ENCODE measurements around the gene TMEM86B.

TMEM86B gene

DNA sequence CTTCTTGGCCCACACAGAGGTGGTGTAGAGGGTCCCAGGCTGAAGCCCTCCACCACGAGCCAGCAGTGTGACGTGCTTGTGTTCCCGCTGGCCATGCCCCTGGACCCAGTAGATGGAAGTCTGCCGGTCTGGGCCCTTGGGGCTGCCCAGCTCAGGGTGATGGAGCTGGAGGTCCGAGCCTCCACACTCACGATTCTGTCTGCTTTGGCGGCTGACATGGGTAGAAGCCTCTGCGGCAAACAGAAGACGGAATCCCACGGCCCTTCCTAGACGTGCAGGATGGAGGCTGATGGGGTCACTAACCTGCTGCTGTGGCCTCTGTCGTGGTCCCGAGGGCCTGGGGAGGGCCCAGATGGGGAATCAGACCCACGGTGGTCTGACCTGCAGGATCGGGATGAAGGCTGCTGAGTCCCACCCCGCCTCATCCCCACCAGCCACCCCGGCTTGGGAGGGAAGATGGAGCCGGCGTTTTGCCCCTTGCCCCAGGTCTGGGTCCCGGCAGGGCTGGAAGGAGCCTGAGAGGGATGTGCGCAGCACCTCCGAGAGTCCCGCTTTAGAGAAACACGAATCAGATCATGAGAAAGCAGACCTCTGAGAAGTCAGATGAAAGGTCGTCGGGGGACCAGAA is 4.4 kb downstream of the TMEM86B start:
- no peak for TF ChIP-seq Cebpa-rat (IDR thresholded peaks at IDR 0.05)
- H3K9ac ChIP-seq, result no peak overlapping the region
- H3K9me3 ChIP-seq, result no peaks in the 10 kb centered on the region
- H3K4me2 ChIP-seq, result no peak overlapping the region
- H3K36me3 ChIP-seq, result peaks cover 62% of the 10 kb centered on the region
- no peak overlapping the region for H3K4me3 ChIP-seq
- H3K4me1 ChIP-seq, result no peaks in the 10 kb centered on the region
- no peaks in the 10 kb centered on the region for H3K27me3 ChIP-seq
- no peak overlapping the region for H3K27ac ChIP-seq
- peaks cover 96% of the 10 kb centered on the region for H4K20me1 ChIP-seq

- no peak for TF ChIP-seq Cebpa-rat (IDR thresholded peaks at IDR 0.05)
- Histone ChIP-seq H3K4me1 (no peaks in the 10 kb centered on the region), H3K9me3 (no peaks in the 10 kb centered on the region), H3K4me3 (no peak overlapping the region), H3K27ac (no peak overlapping the region), H3K9ac (no peak overlapping the region), H4K20me1 (peaks cover 95% of the 10 kb centered on the region), H3K36me3 (peaks cover 55% of the 10 kb centered on the region), H3K27me3 (no peaks in the 10 kb centered on the region), H3K4me2 (no peak overlapping the region)
Observed at GRCh38 chr19:55223291-55224037, 5.1 kb downstream of the TMEM86B start.

- TF ChIP-seq Cebpa-rat (IDR thresholded peaks at IDR 0.05), result no peak
- no peak overlapping the region for H3K27ac ChIP-seq
- H3K27me3 ChIP-seq, result 0 out of 2 replicates have a peak, but pooled peaks cover 4% of the 10 kb centered on the region
- no peak overlapping the region for H3K4me2 ChIP-seq
- peaks cover 82% of the 10 kb centered on the region for H4K20me1 ChIP-seq
- H3K4me1 ChIP-seq, result peaks cover 16% of the 10 kb centered on the region
- peaks cover 26% of the 10 kb centered on the region for H3K36me3 ChIP-seq
- no peak overlapping the region for H3K9ac ChIP-seq
- H3K4me3 ChIP-seq, result no peak overlapping the region
- H3K9me3 ChIP-seq, result no peaks in the 10 kb centered on the region; the same call in 1 of the 2 replicates
Observed at GRCh38 chr19:55220525-55220924, 8.0 kb downstream of the TMEM86B start.

- Histone ChIP-seq H3K9ac (no peak overlapping the region), H3K27me3 (0 out of 2 replicates have a peak, but pooled peaks cover 4% of the 10 kb centered on the region), H3K4me2 (peak overlapping the region; percentile 77), H3K9me3 (peaks cover 18% of the 10 kb centered on the region), H3K4me1 (peaks cover 16% of the 10 kb centered on the region), H3K27ac (no peak overlapping the region), H3K36me3 (no peaks in the 10 kb centered on the region), H4K20me1 (peaks cover 47% of the 10 kb centered on the region), H3K4me3 (peak overlapping the region; percentile 54; the same call in 1 of the 2 replicates)
- TF ChIP-seq Cebpa-rat (IDR thresholded peaks at IDR 0.05), result no peak
Observed at GRCh38 chr19:55216461-55217198, 11.9 kb downstream of the TMEM86B start.

DNA sequence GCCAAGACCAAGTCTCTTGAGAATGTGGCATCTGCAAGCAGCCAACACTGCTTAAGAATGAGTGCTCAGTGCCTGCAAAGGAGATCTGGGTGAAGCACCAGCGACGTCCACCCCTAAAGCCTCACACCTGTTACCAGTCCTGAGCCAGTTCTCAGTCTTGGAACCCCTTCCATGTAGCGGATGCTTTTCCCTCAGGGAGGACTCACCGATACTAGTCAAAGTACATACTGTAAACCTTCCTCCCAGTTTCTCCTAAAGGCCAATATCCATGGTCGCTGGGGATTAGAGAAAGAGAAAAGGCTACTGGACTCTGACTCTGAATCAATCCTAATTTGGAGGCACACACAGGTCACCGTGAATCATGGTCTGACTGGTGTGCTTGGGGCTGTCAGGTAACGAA is 15.0 kb downstream of the TMEM86B start:
- peaks cover 18% of the 10 kb centered on the region for H3K9me3 ChIP-seq
- H3K4me3 ChIP-seq, result no peak overlapping the region
- peaks cover 16% of the 10 kb centered on the region for H4K20me1 ChIP-seq
- H3K4me1 ChIP-seq, result peaks cover 16% of the 10 kb centered on the region
- H3K4me2 ChIP-seq, result no peak overlapping the region
- no peak overlapping the region for H3K9ac ChIP-seq
- no peaks in the 10 kb centered on the region for H3K36me3 ChIP-seq
- no peak for TF ChIP-seq Cebpa-rat (IDR thresholded peaks at IDR 0.05)
- no peak overlapping the region for H3K27ac ChIP-seq
- H3K27me3 ChIP-seq, result 0 out of 2 replicates have a peak, but pooled peaks cover 4% of the 10 kb centered on the region

- no peaks in the 10 kb centered on the region for H3K36me3 ChIP-seq
- peaks cover 11% of the 10 kb centered on the region for H4K20me1 ChIP-seq
- peaks cover 14% of the 10 kb centered on the region for H3K4me1 ChIP-seq
- no peak overlapping the region for H3K4me2 ChIP-seq
- no peak overlapping the region for H3K9ac ChIP-seq
- H3K9me3 ChIP-seq, result peaks cover 18% of the 10 kb centered on the region
- H3K4me3 ChIP-seq, result no peak overlapping the region
- no peak for TF ChIP-seq Cebpa-rat (IDR thresholded peaks at IDR 0.05)
- no peak overlapping the region for H3K27ac ChIP-seq
- H3K27me3 ChIP-seq, result 0 out of 2 replicates have a peak, but pooled peaks cover 4% of the 10 kb centered on the region
Observed at GRCh38 chr19:55212447-55212846, 16.1 kb downstream of the TMEM86B start.

- Histone ChIP-seq H3K27ac (no peak overlapping the region), H4K20me1 (no peaks in the 10 kb centered on the region), H3K9me3 (peaks cover 18% of the 10 kb centered on the region), H3K27me3 (no peaks in the 10 kb centered on the region), H3K4me2 (no peak overlapping the region), H3K4me3 (no peak overlapping the region), H3K36me3 (no peaks in the 10 kb centered on the region), H3K4me1 (peaks cover 7% of the 10 kb centered on the region), H3K9ac (no peak overlapping the region)
- no peak for TF ChIP-seq Cebpa-rat (IDR thresholded peaks at IDR 0.05)
Observed at GRCh38 chr19:55209693-55210472, 18.7 kb downstream of the TMEM86B start.

DNA sequence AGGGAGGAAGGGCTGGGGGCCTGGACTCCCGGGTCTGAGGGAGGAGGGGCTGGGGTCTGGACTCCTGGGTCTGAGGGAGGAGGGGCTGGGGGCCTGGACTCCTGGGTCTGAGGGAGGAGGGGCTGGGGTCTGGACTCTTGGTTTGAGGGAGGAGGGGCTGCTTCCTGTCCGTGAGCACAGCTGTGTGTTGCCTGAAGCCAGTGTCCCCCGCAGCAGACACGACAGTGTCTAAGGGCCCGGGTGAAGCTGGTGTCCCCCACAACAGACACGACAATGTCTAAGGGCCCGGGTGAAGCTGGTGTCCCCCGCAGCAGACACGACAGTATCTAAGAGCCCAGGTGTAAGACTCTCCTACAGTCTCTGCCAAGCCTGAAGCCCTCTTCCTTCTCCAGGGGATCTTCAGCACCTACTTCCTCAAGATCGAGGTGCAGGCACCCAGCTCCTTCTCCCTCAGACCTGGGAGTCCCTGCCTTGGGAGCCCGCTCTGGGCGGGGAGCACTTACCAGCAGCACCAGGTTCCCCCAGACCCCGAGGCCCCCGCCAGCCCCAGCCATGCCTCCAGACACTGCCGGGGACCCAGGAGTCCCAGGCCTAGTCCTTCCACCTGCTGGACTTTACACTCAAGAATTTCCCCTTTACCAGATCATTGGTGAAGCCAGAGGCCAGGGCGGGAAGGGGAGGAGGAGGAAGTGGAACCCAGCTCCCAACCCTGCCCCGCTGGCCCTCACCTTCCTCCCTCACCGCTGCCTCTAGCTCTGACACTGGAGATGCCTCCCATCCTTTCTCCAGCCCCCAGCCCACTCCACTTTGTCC is 19.5 kb downstream of the TMEM86B start, which contains the start of gene PTPRH:
Gene PTPRH, minus strand, starts transcription at position 622 of the 813 bp plus-strand sequence. Its CDS starts 68 bp downstream, at position 554.
- Histone ChIP-seq H3K4me3 (no peak within 1 kb of the TSS), H3K4me2 (no peak within 1 kb of the TSS), H3K9me3 (peaks cover 18% of the 10 kb centered on the region), H3K27ac (no peak within 1 kb of the TSS), H3K36me3 (no peaks in the 10 kb centered on the region), H3K27me3 (no peaks in the 10 kb centered on the region), H3K9ac (no peak within 1 kb of the TSS), H4K20me1 (no peaks in the 10 kb centered on the region), H3K4me1 (peaks cover 7% of the 10 kb centered on the region)
- TF ChIP-seq Cebpa-rat (IDR thresholded peaks at IDR 0.05), result no peak

Data from BLaER1 (cell line).